H1 (cell line): ENCODE results near the gene TIGD6. TPM values are rescaled to one million over a fixed set of nuclear protein-coding genes. Genes with fewer than 3 reads are reported as not detected.

Source experiments
- CTCF ChIA-PET: fragments of 300-600 bp; sonication (Branson Sonifier 250); formaldehyde crosslinking; loops from one replicate; lab custom pipeline; 2021; ENCODE audit not compliant: partially characterized antibody; lab: Charles Lee
- POLR2A ChIA-PET: fragments of 300-600 bp; sonication (Branson Sonifier 250); formaldehyde crosslinking; loops from one replicate; lab custom pipeline; 2021; ENCODE audit warnings: inconsistent platforms; ENCODE audit not compliant: partially characterized antibody; lab: Charles Lee
- DNase-seq, 2 experiments: peaks; one replicate each; pipeline versions ENCODE4 v3.0.0 to v3.0.0-alpha.2; 2010 to 2022; ENCODE audit warnings: low spot score in 2 of 2, low read depth in 1 of 2, mixed read lengths in 1 of 2
- FAIRE-seq: peaks from 2 replicates; lab custom pipeline; 2011; peaks lifted over from hg19 to GRCh38; lab: Jason Lieb, UNC
- H2AFZ ChIP-seq: 2 replicates; pipeline ENCODE4 v1.8.1; 2012; ENCODE audit warnings: low read length, inconsistent platforms
- H2AK5ac ChIP-seq: 2 replicates; pipeline ENCODE4 v1.6.1; 2013; ENCODE audit warnings: low read depth, low read length
- H2BK120ac ChIP-seq: replicated peaks from 2 replicates; pipeline ENCODE3; 2013; ENCODE audit warnings: low read depth, low read length, inconsistent platforms
- H2BK12ac ChIP-seq: 2 replicates; pipeline ENCODE4 v1.6.1; 2013; ENCODE audit warnings: low read depth, low read length
- H2BK15ac ChIP-seq: 2 replicates; pipeline ENCODE4 v1.6.1; 2013; ENCODE audit warnings: low read length
- H2BK20ac ChIP-seq: 2 replicates; pipeline ENCODE4 v1.6.1; 2013; ENCODE audit warnings: low read length
- H2BK5ac ChIP-seq: 2 replicates; pipeline ENCODE4 v1.6.1; 2013; ENCODE audit warnings: low read depth, low read length
- H3K14ac ChIP-seq: 2 replicates; pipeline ENCODE4 v1.6.1; 2013; ENCODE audit warnings: inconsistent platforms; ENCODE audit not compliant: insufficient read length
- H3K18ac ChIP-seq: 2 replicates; pipeline ENCODE4 v1.6.1; 2013; ENCODE audit warnings: low read length; ENCODE audit errors: extremely low read depth
- H3K23ac ChIP-seq: 2 replicates; pipeline ENCODE4 v1.6.1; 2013; ENCODE audit warnings: inconsistent platforms; ENCODE audit not compliant: insufficient read length
- H3K23me2 ChIP-seq: 2 replicates; pipeline ENCODE4 v1.6.1; 2013; ENCODE audit warnings: low read depth, low read length
- H3K27ac ChIP-seq: 2 replicates; pipeline ENCODE4 v1.6.1; 2011; ENCODE audit warnings: low read depth, low read length, inconsistent platforms
- H3K27me3 ChIP-seq, 4 experiments: replicated peaks in 1 of 4; 1 replicate in 1 of 4; 2 replicates in 3 of 4; pipeline versions ENCODE4 v1.6.1 to v1.8.1; 2011 to 2013; ENCODE audit warnings: low read length in 3 of 4, mild to moderate bottlenecking in 3 of 4, inconsistent platforms in 2 of 4, mixed read lengths in 2 of 4, moderate library complexity in 1 of 4; ENCODE audit not compliant: control insufficient read depth in 3 of 4, insufficient read depth in 3 of 4; ENCODE audit errors: extremely low read depth in 1 of 4
- H3K36me3 ChIP-seq, 4 experiments: 2 replicates each; pipeline versions ENCODE4 v1.6.1 to v1.8.1; 2011 to 2013; ENCODE audit warnings: mild to moderate bottlenecking in 4 of 4, low read length in 3 of 4, moderate library complexity in 2 of 4, control low read depth in 1 of 4, inconsistent platforms in 1 of 4; ENCODE audit not compliant: insufficient read depth in 4 of 4, control insufficient read depth in 2 of 4
- H3K4ac ChIP-seq: replicated peaks from 2 replicates; pipeline ENCODE3; 2013; ENCODE audit warnings: low read length, low read depth, mixed read lengths, inconsistent platforms; ENCODE audit not compliant: insufficient read length
- H3K4me1 ChIP-seq, 4 experiments: replicated peaks in 1 of 4; 1 replicate in 1 of 4; 2 replicates in 3 of 4; pipeline versions ENCODE4 v1.6.1 to v1.8.1; 2011 to 2013; ENCODE audit warnings: low read length in 3 of 4, inconsistent platforms in 2 of 4, mixed read lengths in 1 of 4; ENCODE audit not compliant: insufficient read depth in 4 of 4, control insufficient read depth in 3 of 4
- H3K4me2 ChIP-seq, 2 experiments: 2 replicates each; pipeline versions ENCODE4 v1.6.1 to v1.8.1; 2011 to 2013; ENCODE audit warnings: low read depth in 2 of 2, low read length in 2 of 2, control low read depth in 1 of 2, inconsistent platforms in 1 of 2, mild to moderate bottlenecking in 1 of 2; ENCODE audit not compliant: insufficient read depth in 1 of 2
- H3K4me3 ChIP-seq, 4 experiments: fragments of 200-600, 300-600 bp in 1 of 4; sonication (generic), shearing (Covaris generic), sonication (Bioruptor Twin) in 1 of 4; 2 replicates each; pipeline versions ENCODE4 v1.5.1 to v1.8.1; 2011 to 2016; ENCODE audit warnings: low read length in 4 of 4, low read depth in 3 of 4, control low read depth in 2 of 4, inconsistent platforms in 2 of 4, mild to moderate bottlenecking in 2 of 4, mixed read lengths in 1 of 4, moderate library complexity in 1 of 4; ENCODE audit not compliant: insufficient read depth in 2 of 4; ENCODE audit errors: extremely low read depth in 1 of 4
- H3K56ac ChIP-seq: replicated peaks from 2 replicates; pipeline ENCODE3; 2013; ENCODE audit warnings: low read depth, mild to moderate bottlenecking, mixed read lengths, low read length, inconsistent platforms; ENCODE audit not compliant: insufficient read length
- H3K79me1 ChIP-seq: 2 replicates; pipeline ENCODE4 v1.6.1; 2013; ENCODE audit warnings: low read depth, low read length, control low read depth
- H3K79me2 ChIP-seq, 2 experiments: 2 replicates each; pipeline versions ENCODE4 v1.6.1 to v1.8.1; 2012 to 2013; ENCODE audit warnings: low read length in 2 of 2, mild to moderate bottlenecking in 2 of 2, inconsistent platforms in 1 of 2; ENCODE audit not compliant: insufficient read depth in 2 of 2, control insufficient read depth in 1 of 2
- H3K9ac ChIP-seq, 4 experiments: replicated peaks in 1 of 4; 1 replicate in 1 of 4; 2 replicates in 3 of 4; pipeline versions ENCODE4 v1.6.1 to v1.8.1; 2011 to 2013; ENCODE audit warnings: low read depth in 3 of 4, low read length in 3 of 4, control low read depth in 2 of 4, mild to moderate bottlenecking in 2 of 4, moderate library complexity in 2 of 4, inconsistent platforms in 1 of 4; ENCODE audit errors: extremely low read depth in 1 of 4
- H3K9me3 ChIP-seq, 2 experiments: 2 replicates each; pipeline versions ENCODE4 v1.6.1 to v1.8.1; 2012 to 2013; ENCODE audit warnings: mild to moderate bottlenecking in 2 of 2, moderate library complexity in 2 of 2, control low read depth in 1 of 2, inconsistent platforms in 1 of 2, low read depth in 1 of 2, low read length in 1 of 2, mixed read lengths in 1 of 2; ENCODE audit not compliant: insufficient read depth in 2 of 2
- H4K20me1 ChIP-seq, 2 experiments: replicated peaks in 1 of 2; 2 replicates each; pipeline versions ENCODE3 to v1.8.1; 2011 to 2013; ENCODE audit warnings: inconsistent platforms in 2 of 2, low read length in 2 of 2, mild to moderate bottlenecking in 1 of 2; ENCODE audit not compliant: insufficient read depth in 2 of 2, control insufficient read depth in 1 of 2
- H4K5ac ChIP-seq: 2 replicates; pipeline ENCODE4 v1.6.1; 2013; ENCODE audit warnings: low read length, low read depth, mixed read lengths, inconsistent platforms; ENCODE audit not compliant: insufficient read length
- H4K8ac ChIP-seq: 2 replicates; pipeline ENCODE4 v1.8.0; 2013; ENCODE audit warnings: mild to moderate bottlenecking, moderate library complexity, low read length, inconsistent platforms; ENCODE audit not compliant: insufficient read depth; ENCODE audit errors: extremely low read depth
- H4K91ac ChIP-seq: replicated peaks from 2 replicates; pipeline ENCODE3; 2013; ENCODE audit warnings: low read length, mixed read lengths, inconsistent platforms; ENCODE audit not compliant: insufficient read length
- GTF2F1 ChIP-seq: IDR thresholded peaks from 2 replicates; pipeline ENCODE4 v1.6.1; 2012; ENCODE audit warnings: low read depth, low read length, improper control_type of control experiment, borderline replicate concordance
- HDAC6 ChIP-seq: IDR thresholded peaks from one replicate; pipeline ENCODE4 v1.7.1; 2012; ENCODE audit warnings: low read depth, mild to moderate bottlenecking, inconsistent platforms, low read length, moderate library complexity
- MAFK ChIP-seq: IDR thresholded peaks from 2 replicates; pipeline ENCODE4 v1.6.1; 2012; ENCODE audit warnings: low read depth, mild to moderate bottlenecking, improper control_type of control experiment, low read length
- SP2 ChIP-seq: IDR thresholded peaks from 2 replicates; pipeline ENCODE4 v1.6.1; 2012; ENCODE audit warnings: mild to moderate bottlenecking, low read length, inconsistent platforms
- WGBS, 2 experiments: shearing (Covaris generic) in 1 of 2; methylation state at CpG; one replicate each; pipeline versions ENCODE4 v1.1.6 to v1.1.7; 2013 to 2015; ENCODE audit warnings: low lambda C conversion rate in 2 of 2, mixed read lengths in 2 of 2, inconsistent platforms in 1 of 2, low coverage in 1 of 2, missing lambda C conversion rate in 1 of 2; ENCODE audit not compliant: insufficient replicate concordance in 2 of 2, insufficient coverage in 1 of 2, insufficient read length in 1 of 2; ENCODE audit errors: extremely low coverage in 1 of 2, missing lambda C conversion rate in 1 of 2; 5-methylcytosine and 5-hydroxymethylcytosine counted together
- polyA plus RNA-seq, 7 experiments: library from polyadenylated mRNA; depleted of rRNA in 3 of 7; stranded (reverse) in 5 of 7; unstranded in 2 of 7; fragments of >200 nt in 5 of 7; fragments of 200-250 nt in 2 of 7; gene quantifications; 1 replicate in 5 of 7; 2 replicates in 1 of 7; 4 replicates in 1 of 7; pipeline versions ENCODE4 v1.2.1 to v1.2.3, GENCODE V29; 2011 to 2013; ENCODE audit warnings: missing spikeins in 2 of 7, mixed read lengths in 2 of 7
- total RNA-seq: library from RNA; stranded (reverse); fragmentation: NEBNext Ultra II Directional; extraction: Animal tissue kit (Norgen Biotek cat#: 25700); gene quantifications from 2 replicates; pipeline ENCODE4 v1.2.1, GENCODE V29; 2021

The TIGD6 gene
- total and polyA plus RNA-seq, 2 of the 8 experiments (the other 6 are each of a cell fraction or from before 2014, with no cell fraction given) = 1.3 to 2.4 TPM

DNA sequence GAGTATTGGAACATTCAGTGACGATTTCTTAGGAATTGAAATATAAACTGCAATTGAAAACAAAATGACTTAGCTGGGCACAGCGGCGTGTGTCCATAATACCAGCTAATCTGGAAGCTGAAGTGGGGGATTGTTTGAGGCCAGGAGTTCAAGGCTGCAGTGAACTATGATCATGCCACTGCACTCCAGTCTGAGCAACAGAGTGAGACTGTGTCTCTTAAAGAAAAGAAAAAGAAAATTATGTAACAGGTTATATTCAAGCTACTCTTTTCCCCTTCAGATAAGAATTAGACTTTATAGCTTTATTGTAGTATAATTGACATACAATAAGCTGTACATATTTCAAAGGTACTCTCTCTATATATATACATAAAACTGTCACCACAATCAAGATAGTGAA is 33.5 kb downstream of the TIGD6 start:
- H3K4me2 ChIP-seq = no peak overlapping the region
- H4K8ac ChIP-seq = no peak overlapping the region
- H3K4me1 ChIP-seq = no peaks in the 10 kb centered on the region
- H3K4ac ChIP-seq = no peak overlapping the region
- WGBS, 2 experiments = 97% methylated on average over 3 of the region's 3 CpGs; no CpG with 5 or more reads in 1 of the 2 experiments
- no peak overlapping the region for H3K14ac ChIP-seq
- H3K79me2 ChIP-seq = no peaks in the 10 kb centered on the region
- no peak overlapping the region for H2AK5ac ChIP-seq
- H3K36me3 ChIP-seq = no peaks in the 10 kb centered on the region
- H2BK5ac ChIP-seq = no peak overlapping the region
- ChIA-PET POLR2A (no interaction called here), CTCF (interaction anchor here (0.6 to 6.8 kb wide), 9 partner anchors 9 to 671 kb away, joined by 3 to 41 read pairs (median 4); no protein-coding TSS in a partner anchor)
- H2BK120ac ChIP-seq = no peak overlapping the region
- no peaks in the 10 kb centered on the region for H3K79me1 ChIP-seq
- H3K27ac ChIP-seq = no peak overlapping the region
- H3K4me3 ChIP-seq = no peak overlapping the region
- no peak overlapping the region for H4K5ac ChIP-seq
- H3K9ac ChIP-seq = 0 out of 7 replicates have a peak overlapping the region, but pooled peaks of 1 of the 4 experiments have one; percentile 18
- FAIRE-seq (no peak), DNase-seq (no peak)
- H4K20me1 ChIP-seq = peaks cover 0 to under 1% of the 10 kb centered on the region in 2 experiments
- no peak overlapping the region for H2AFZ ChIP-seq
- H2BK15ac ChIP-seq = no peak overlapping the region
- no peak overlapping the region for H3K23ac ChIP-seq
- peaks cover 0 to under 1% (median 0%) of the 10 kb centered on the region in 4 experiments; a peak in 1 of 7 replicates for H3K27me3 ChIP-seq
- no peak overlapping the region for H3K56ac ChIP-seq
- no peak overlapping the region for H2BK20ac ChIP-seq
- H3K9me3 ChIP-seq = no peaks in the 10 kb centered on the region
- no peaks in the 10 kb centered on the region for H3K23me2 ChIP-seq
- TF ChIP-seq SP2 = no peak
- no peak for TF ChIP-seq HDAC6
- TF ChIP-seq GTF2F1 = no peak
- no peak for TF ChIP-seq MAFK
- H2BK12ac ChIP-seq = no peak overlapping the region
- no peak overlapping the region for H4K91ac ChIP-seq
- no peak overlapping the region for H3K18ac ChIP-seq
